Hepatocyte (in vitro differentiated cells): ENCODE measurements around the gene ABCA3. TPM values are rescaled to one million over a fixed set of nuclear protein-coding genes. Genes with fewer than 3 reads are reported as not detected.

ENCODE experiments used
- DNase-seq: peaks from one replicate; pipeline ENCODE4 v3.0.0-alpha.2; 2016; ENCODE audit warnings: low spot score
- H2AFZ ChIP-seq: fragments of 200-600 bp; sonication (generic); 2 replicates; pipeline ENCODE4 v1.6.0; 2016; ENCODE audit warnings: antibody characterized with exemption, mild to moderate bottlenecking
- H3K27ac ChIP-seq: fragments of 200-600 bp; sonication (generic); 2 replicates; pipeline ENCODE4 v1.5.1; 2016; ENCODE audit warnings: mild to moderate bottlenecking
- H3K27me3 ChIP-seq: fragments of 200-600 bp; sonication (generic); 2 replicates; pipeline ENCODE4 v1.6.1; 2016
- H3K36me3 ChIP-seq: fragments of 200-600 bp; sonication (generic); replicated peaks from 2 replicates; pipeline ENCODE4 v1.5.1; 2016; ENCODE audit warnings: low read depth; ENCODE audit not compliant: insufficient read depth
- H3K4me1 ChIP-seq: fragments of 200-600 bp; sonication (generic); 2 replicates; pipeline ENCODE4 v1.5.1; 2016; ENCODE audit warnings: mild to moderate bottlenecking, moderate library complexity; ENCODE audit not compliant: insufficient read depth
- H3K4me2 ChIP-seq: fragments of 200-600 bp; sonication (generic); 2 replicates; pipeline ENCODE4 v1.6.0; 2016
- H3K4me3 ChIP-seq: fragments of 200-600 bp; sonication (generic); 2 replicates; pipeline ENCODE4 v1.5.1; 2016; ENCODE audit warnings: mild to moderate bottlenecking
- H3K79me2 ChIP-seq: fragments of 200-600 bp; sonication (generic); 2 replicates; pipeline ENCODE4 v1.6.0; 2017; ENCODE audit warnings: mild to moderate bottlenecking
- H3K9me2 ChIP-seq: fragments of 200-600 bp; sonication (generic); replicated peaks from 2 replicates; pipeline ENCODE4 v1.6.0; 2017; ENCODE audit warnings: mild to moderate bottlenecking; ENCODE audit not compliant: insufficient read depth
- H3K9me3 ChIP-seq: fragments of 200-600 bp; sonication (generic); 2 replicates; pipeline ENCODE4 v1.5.1; 2016; ENCODE audit warnings: low read depth, mild to moderate bottlenecking
- H4K20me1 ChIP-seq: fragments of 200-600 bp; sonication (generic); 2 replicates; pipeline ENCODE4 v1.6.0; 2016; ENCODE audit warnings: mild to moderate bottlenecking; ENCODE audit not compliant: insufficient read depth, poor library complexity, severe bottlenecking
- EZH2 ChIP-seq: fragments of 200-600 bp; sonication (generic); IDR thresholded peaks from 2 replicates; pipeline ENCODE4 v1.6.1; 2016; ENCODE audit warnings: antibody characterized with exemption, mild to moderate bottlenecking, borderline replicate concordance
- EZH2phosphoT487 ChIP-seq: fragments of 200-600 bp; sonication (generic); IDR thresholded peaks from one replicate; pipeline ENCODE4 v1.6.1; 2018; ENCODE audit warnings: antibody characterized with exemption, mild to moderate bottlenecking, low read depth, moderate library complexity; ENCODE audit not compliant: unreplicated experiment, severe bottlenecking
- WGBS: methylation state at CpG from one replicate; pipeline ENCODE4 v1.1.6; 2016; ENCODE audit warnings: low lambda C conversion rate; ENCODE audit errors: missing lambda C conversion rate; 5-methylcytosine and 5-hydroxymethylcytosine counted together
- microRNA counts: library from miRNA; unstranded; fragments of <30 nt; microRNA quantifications from one replicate; lab custom pipeline; 2017
- microRNA-seq: library from miRNA; unstranded; fragments of <30 nt; microRNA quantifications from one replicate; pipeline ENCODE4, GENCODE V29; 2017
- polyA plus RNA-seq: library from polyadenylated mRNA; unstranded; fragments of >200 nt; fragmentation: Nextera tagmentation; extraction: Ambion mirVana; gene quantifications from 2 replicates; pipeline ENCODE4 v1.2.1, GENCODE V29; 2016
- small RNA-seq: library from RNA; depleted of rRNA; stranded (forward); fragments of <200 nt; gene quantifications from one replicate; pipeline ENCODE3, GENCODE V24; 2014
- total RNA-seq: library from RNA; depleted of rRNA; stranded (reverse); fragments of >200 nt; gene quantifications from 2 replicates; pipeline ENCODE4 v1.2.3, GENCODE V29; 2014
- TF ChIP-seq, protein P1 (sequence below): fragments of 200-600 bp; sonication (generic); IDR thresholded peaks from 2 replicates; pipeline ENCODE4 v1.5.1; 2016; ENCODE audit warnings: antibody characterized with exemption, mild to moderate bottlenecking; ENCODE audit not compliant: poor library complexity

The ABCA3 gene
- total and polyA plus RNA-seq, 2 experiments from 2014 or later: 0.94 to 1.8 TPM

DNA sequence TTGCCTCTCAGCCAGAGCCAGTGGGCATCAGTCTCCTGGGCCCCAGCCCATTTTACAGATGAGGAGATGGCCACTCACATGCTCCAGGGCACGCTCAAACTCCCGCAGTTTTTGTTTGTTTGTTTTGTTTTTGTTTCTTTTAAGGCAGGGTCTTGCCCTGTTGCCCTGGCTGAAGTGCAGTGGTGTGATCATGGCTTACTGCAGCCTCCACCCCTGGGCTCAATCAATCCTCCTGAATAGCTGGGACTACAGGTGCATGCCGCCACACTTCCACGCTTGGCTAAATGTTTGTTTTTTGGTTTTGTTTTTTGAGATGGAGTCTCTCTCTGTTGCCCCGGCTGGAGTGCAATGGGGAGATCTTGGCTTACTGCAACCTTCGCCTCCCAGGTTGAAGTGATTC lies 113.6 kb downstream of the ABCA3 start:
- WGBS: 90% methylated on average over 6 of the region's 6 CpGs
- Histone ChIP-seq H3K36me3 (no peaks in the 10 kb centered on the region), H4K20me1 (peaks cover 17% of the 10 kb centered on the region), H3K9me3 (no peaks in the 10 kb centered on the region), H3K4me2 (no peak overlapping the region), H3K27ac (no peak overlapping the region), H3K4me3 (no peak overlapping the region), H2AFZ (no peak overlapping the region), H3K27me3 (no peaks in the 10 kb centered on the region), H3K9me2 (no peaks in the 10 kb centered on the region), H3K79me2 (peaks cover 40% of the 10 kb centered on the region), H3K4me1 (peaks cover 13% of the 10 kb centered on the region)
- TF ChIP-seq EZH2phosphoT487 (no peak), EZH2 (no peak)
- TF ChIP-seq, protein P1, sequence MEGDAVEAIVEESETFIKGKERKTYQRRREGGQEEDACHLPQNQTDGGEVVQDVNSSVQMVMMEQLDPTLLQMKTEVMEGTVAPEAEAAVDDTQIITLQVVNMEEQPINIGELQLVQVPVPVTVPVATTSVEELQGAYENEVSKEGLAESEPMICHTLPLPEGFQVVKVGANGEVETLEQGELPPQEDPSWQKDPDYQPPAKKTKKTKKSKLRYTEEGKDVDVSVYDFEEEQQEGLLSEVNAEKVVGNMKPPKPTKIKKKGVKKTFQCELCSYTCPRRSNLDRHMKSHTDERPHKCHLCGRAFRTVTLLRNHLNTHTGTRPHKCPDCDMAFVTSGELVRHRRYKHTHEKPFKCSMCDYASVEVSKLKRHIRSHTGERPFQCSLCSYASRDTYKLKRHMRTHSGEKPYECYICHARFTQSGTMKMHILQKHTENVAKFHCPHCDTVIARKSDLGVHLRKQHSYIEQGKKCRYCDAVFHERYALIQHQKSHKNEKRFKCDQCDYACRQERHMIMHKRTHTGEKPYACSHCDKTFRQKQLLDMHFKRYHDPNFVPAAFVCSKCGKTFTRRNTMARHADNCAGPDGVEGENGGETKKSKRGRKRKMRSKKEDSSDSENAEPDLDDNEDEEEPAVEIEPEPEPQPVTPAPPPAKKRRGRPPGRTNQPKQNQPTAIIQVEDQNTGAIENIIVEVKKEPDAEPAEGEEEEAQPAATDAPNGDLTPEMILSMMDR: no peak
- DNase-seq: no peak

GRCh38 chr16:2226245-2226793 lies 114.2 kb downstream of the ABCA3 start:
- H3K36me3 ChIP-seq: no peaks in the 10 kb centered on the region
- peaks cover 17% of the 10 kb centered on the region for H4K20me1 ChIP-seq
- DNase-seq: no peak
- H3K9me3 ChIP-seq: no peaks in the 10 kb centered on the region
- no peak overlapping the region for H2AFZ ChIP-seq
- no peaks in the 10 kb centered on the region for H3K27me3 ChIP-seq
- WGBS: 66% methylated on average over 9 of the region's 9 CpGs
- no peak overlapping the region for H3K4me3 ChIP-seq
- TF ChIP-seq EZH2phosphoT487 (no peak), EZH2 (no peak)
- TF ChIP-seq, protein P1: no peak
- peaks cover 40% of the 10 kb centered on the region for H3K79me2 ChIP-seq
- H3K27ac ChIP-seq: no peak overlapping the region
- H3K9me2 ChIP-seq: no peaks in the 10 kb centered on the region
- peak overlapping the region; percentile 23 for H3K4me2 ChIP-seq
- H3K4me1 ChIP-seq: peaks cover 13% of the 10 kb centered on the region

MicroRNAs within 50 kb of the gene (microRNA counts, 767-probe panel; counts per million panel counts)
- not detected for microRNA hsa-miR-940 (lab: Ali Mortazavi, UCI)

Small RNAs within 50 kb of the gene (microRNA-seq; reads per million reads assigned to microRNA genes)
- not detected for gene MIR3677
- gene MIR4717: not detected

Small RNAs within 50 kb of the gene (small RNA-seq; reads per million reads assigned to genes)
- gene MIR3677 (not detected), gene MIR4717 (not detected)

Other genes with a start within 250 kb of the ABCA3 start
- gene PKD1, start 204.8 kb downstream of the ABCA3 start, total RNA-seq: 40.2 and 60.6 TPM in 2 replicates
- 35.9 and 49.3 TPM in 2 replicates for gene PKD1, start 204.8 kb downstream of the ABCA3 start, polyA plus RNA-seq
- gene RAB26, start 192.1 kb downstream of the ABCA3 start, total RNA-seq: 4.1 and 8.3 TPM in 2 replicates
- gene RAB26, start 192.1 kb downstream of the ABCA3 start, polyA plus RNA-seq: 11.3 and 15.0 TPM in 2 replicates
- gene TRAF7, start 184.9 kb downstream of the ABCA3 start, total RNA-seq: 55.1 and 73.4 TPM in 2 replicates
- gene TRAF7, start 184.9 kb downstream of the ABCA3 start, polyA plus RNA-seq: 30.0 and 37.4 TPM in 2 replicates
- gene CASKIN1, start 144.1 kb downstream of the ABCA3 start, total RNA-seq: 0.47 and 0.80 TPM in 2 replicates
- gene CASKIN1, start 144.1 kb downstream of the ABCA3 start, polyA plus RNA-seq: 1.7 TPM in 2 replicates
- 28.3 and 52.4 TPM in 2 replicates for gene MLST8, start 135.3 kb downstream of the ABCA3 start, total RNA-seq
- 87.3 and 88.3 TPM in 2 replicates for gene MLST8, start 135.3 kb downstream of the ABCA3 start, polyA plus RNA-seq
- gene BRICD5, start 129.9 kb downstream of the ABCA3 start, total RNA-seq: 3.3 and 9.9 TPM in 2 replicates
- gene BRICD5, start 129.9 kb downstream of the ABCA3 start, polyA plus RNA-seq: 6.2 and 14.8 TPM in 2 replicates
- gene PGP, start 125.9 kb downstream of the ABCA3 start, total RNA-seq: 20.6 and 24.8 TPM in 2 replicates
- gene PGP, start 125.9 kb downstream of the ABCA3 start, polyA plus RNA-seq: 34.2 and 38.0 TPM in 2 replicates
- gene E4F1, start 117.1 kb downstream of the ABCA3 start, total RNA-seq: 18.1 and 19.7 TPM in 2 replicates
- gene E4F1, start 117.1 kb downstream of the ABCA3 start, polyA plus RNA-seq: 15.5 and 28.4 TPM in 2 replicates
- gene DNASE1L2, start 104.3 kb downstream of the ABCA3 start, total RNA-seq: 0.23 and 0.64 TPM in 2 replicates
- gene DNASE1L2, start 104.3 kb downstream of the ABCA3 start, polyA plus RNA-seq: 0.27 and 0.80 TPM in 2 replicates
- gene ECI1, start 89.1 kb downstream of the ABCA3 start, total RNA-seq: 59.9 and 71.4 TPM in 2 replicates
- 133 and 156 TPM in 2 replicates for gene ECI1, start 89.1 kb downstream of the ABCA3 start, polyA plus RNA-seq
- 107 and 128 TPM in 2 replicates for gene RNPS1, start 72.6 kb downstream of the ABCA3 start, total RNA-seq
- 198 and 211 TPM in 2 replicates for gene RNPS1, start 72.6 kb downstream of the ABCA3 start, polyA plus RNA-seq
- gene CCNF, start 88.7 kb upstream of the ABCA3 start, total RNA-seq: 4.7 TPM in 2 replicates
- gene CCNF, start 88.7 kb upstream of the ABCA3 start, polyA plus RNA-seq: 4.3 and 6.5 TPM in 2 replicates
- gene TEDC2, start 119.4 kb upstream of the ABCA3 start, total RNA-seq: 6.2 and 7.6 TPM in 2 replicates
- 7.1 and 8.1 TPM in 2 replicates for gene TEDC2, start 119.4 kb upstream of the ABCA3 start, polyA plus RNA-seq
- gene NTN3, start 130.6 kb upstream of the ABCA3 start, total RNA-seq: 4.5 and 4.8 TPM in 2 replicates
- 1.1 and 2.4 TPM in 2 replicates for gene NTN3, start 130.6 kb upstream of the ABCA3 start, polyA plus RNA-seq
- gene TBC1D24, start 134.4 kb upstream of the ABCA3 start, total RNA-seq: 10.4 and 13.6 TPM in 2 replicates
- 8.3 and 10.9 TPM in 2 replicates for gene TBC1D24, start 134.4 kb upstream of the ABCA3 start, polyA plus RNA-seq
- gene ATP6V0C, start 173.2 kb upstream of the ABCA3 start, total RNA-seq: 81.4 and 89.8 TPM in 2 replicates
- gene ATP6V0C, start 173.2 kb upstream of the ABCA3 start, polyA plus RNA-seq: 375 and 385 TPM in 2 replicates
- 43.6 and 50.3 TPM in 2 replicates for gene AMDHD2, start 179.6 kb upstream of the ABCA3 start, total RNA-seq
- gene AMDHD2, start 179.6 kb upstream of the ABCA3 start, polyA plus RNA-seq: 70.8 and 77.0 TPM in 2 replicates
- gene CEMP1, start 190.7 kb upstream of the ABCA3 start, total RNA-seq: not detected in 2 replicates
- 11.1 and 21.6 TPM in 2 replicates for gene CEMP1, start 190.7 kb upstream of the ABCA3 start, polyA plus RNA-seq
- 29.8 and 34.5 TPM in 2 replicates for gene PDPK1, start 197.3 kb upstream of the ABCA3 start, total RNA-seq
- gene PDPK1, start 197.3 kb upstream of the ABCA3 start, polyA plus RNA-seq: 23.6 and 27.1 TPM in 2 replicates